DLD1 (cell line): Measurements from ENCODE around the gene POLD2.

Experiments used
- in situ Hi-C: cut with HindIII; loops from 2 replicates; pipeline ENCODE4 v1.10.0; 2017; ENCODE audit warnings: low sequenced_read_pairs

Gene POLD2

GRCh38 chr7:44103566-44103922, 19.8 kb downstream of the POLD2 start:
- in situ Hi-C loops: no loop called here

DNA sequence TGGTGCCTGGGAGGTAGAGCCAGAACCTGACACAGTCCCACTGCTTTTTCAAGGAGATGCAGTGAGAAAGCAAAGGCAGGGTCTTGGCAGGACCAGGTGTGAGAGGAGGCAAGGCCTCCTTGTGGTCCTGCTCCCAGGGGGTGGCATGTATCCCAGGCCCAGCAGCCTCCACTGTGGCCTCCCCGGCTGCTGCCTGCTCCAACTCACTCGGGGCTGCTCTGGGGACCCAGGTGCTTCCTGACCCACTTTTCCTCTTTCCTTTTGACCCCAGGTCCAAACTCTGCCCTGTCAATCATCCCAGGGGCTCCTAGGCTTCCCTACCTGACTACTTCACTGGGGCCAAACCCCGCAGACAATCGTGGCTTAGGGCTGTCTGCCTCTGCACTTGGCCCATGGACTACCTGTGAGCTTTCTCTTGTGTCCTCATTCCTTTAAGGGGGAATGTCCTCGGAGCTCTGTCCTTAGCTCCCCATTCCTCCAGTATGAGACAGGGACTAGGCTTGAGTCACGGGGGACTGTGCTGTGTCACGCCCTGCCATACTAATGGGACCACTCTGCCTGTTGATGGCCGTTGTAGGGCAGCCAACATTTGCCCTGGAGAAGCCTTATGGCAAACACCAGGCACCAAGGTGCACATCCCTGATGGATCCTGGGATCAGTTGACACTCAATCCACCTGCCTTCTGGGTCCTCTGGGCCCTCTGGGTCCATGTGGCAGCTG, 20.3 kb downstream of the POLD2 start:
- in situ Hi-C loops: no loop called here

DNA sequence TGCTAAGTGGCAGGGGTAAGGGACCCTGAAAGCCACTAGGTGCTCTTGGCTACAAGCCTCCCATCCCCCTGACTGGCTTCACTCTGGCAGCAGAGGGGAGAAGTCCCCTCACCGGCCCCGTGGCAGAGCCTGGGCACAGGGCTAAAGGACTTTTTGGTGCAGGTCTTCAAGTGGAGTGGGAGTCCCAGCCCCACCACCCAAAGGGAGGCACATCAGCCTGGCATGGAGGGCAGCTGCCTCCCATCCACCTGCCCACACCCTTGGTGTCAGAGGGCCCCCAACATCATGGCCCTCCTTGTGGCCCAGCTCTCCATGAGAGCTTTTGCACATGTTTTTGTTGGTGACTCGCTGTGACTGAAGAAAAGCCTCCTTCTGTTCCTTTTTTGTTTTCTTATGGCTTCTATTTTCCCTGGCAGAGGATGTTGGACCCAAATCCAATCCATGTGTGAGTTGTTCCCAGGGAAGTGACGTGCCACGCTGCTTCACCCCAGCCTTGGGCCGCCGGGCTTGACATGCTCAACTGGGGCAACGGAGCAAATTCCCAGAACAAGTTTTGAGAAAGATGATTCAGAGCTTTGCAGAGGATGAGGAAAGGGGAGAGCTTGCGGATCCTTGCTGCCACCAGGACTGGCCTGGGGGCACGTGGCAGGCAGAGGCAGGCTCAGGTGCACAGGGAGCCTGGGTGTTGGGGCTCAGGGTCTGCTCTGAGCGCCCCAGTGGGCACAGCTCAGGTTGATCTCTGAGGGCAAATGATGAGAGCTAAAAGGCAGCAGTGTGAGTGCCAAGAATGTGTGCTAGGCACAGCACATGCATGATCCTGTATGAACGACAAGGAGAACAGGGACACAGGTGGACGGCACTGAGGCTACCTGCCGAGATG, 21.1 kb downstream of the POLD2 start:
- in situ Hi-C loops: no loop called here

- in situ Hi-C loops: no loop called here
These were observed 21.9 kb downstream of the POLD2 start for GRCh38 chr7:44101303-44101965.

- in situ Hi-C loops: no loop called here
These were observed 22.7 kb downstream of the POLD2 start for GRCh38 chr7:44100458-44101302.

DNA sequence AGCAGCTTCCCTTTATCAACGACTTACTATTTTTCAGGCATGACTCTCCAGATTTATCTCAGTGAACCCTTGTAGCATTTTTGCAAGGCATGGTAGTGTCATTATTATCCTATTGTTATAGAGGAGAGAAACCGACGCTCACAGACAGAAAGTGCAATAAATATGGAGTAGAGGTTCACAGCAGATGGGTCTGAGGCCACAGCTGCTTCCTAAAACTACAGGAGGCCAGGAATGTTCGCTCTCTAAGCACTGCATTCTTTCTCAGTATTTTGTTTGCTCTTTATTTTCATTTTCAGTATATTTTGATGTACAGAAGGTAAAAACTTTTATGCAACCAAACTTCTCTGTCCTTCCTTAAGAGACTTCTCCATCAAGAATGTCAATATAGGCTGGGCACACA, 23.7 kb downstream of the POLD2 start:
- in situ Hi-C loops: no loop called here

GRCh38 chr7:44098092-44099068, 25.0 kb downstream of the POLD2 start:
- in situ Hi-C loops: no loop called here

- in situ Hi-C loops: no loop called here
These were observed 26.1 kb downstream of the POLD2 start for GRCh38 chr7:44097064-44097932.

- in situ Hi-C loops: no loop called here
These were observed 26.9 kb downstream of the POLD2 start for GRCh38 chr7:44096326-44096881.

GRCh38 chr7:44095781-44096180, 27.6 kb downstream of the POLD2 start:
- in situ Hi-C loops: no loop called here

DNA sequence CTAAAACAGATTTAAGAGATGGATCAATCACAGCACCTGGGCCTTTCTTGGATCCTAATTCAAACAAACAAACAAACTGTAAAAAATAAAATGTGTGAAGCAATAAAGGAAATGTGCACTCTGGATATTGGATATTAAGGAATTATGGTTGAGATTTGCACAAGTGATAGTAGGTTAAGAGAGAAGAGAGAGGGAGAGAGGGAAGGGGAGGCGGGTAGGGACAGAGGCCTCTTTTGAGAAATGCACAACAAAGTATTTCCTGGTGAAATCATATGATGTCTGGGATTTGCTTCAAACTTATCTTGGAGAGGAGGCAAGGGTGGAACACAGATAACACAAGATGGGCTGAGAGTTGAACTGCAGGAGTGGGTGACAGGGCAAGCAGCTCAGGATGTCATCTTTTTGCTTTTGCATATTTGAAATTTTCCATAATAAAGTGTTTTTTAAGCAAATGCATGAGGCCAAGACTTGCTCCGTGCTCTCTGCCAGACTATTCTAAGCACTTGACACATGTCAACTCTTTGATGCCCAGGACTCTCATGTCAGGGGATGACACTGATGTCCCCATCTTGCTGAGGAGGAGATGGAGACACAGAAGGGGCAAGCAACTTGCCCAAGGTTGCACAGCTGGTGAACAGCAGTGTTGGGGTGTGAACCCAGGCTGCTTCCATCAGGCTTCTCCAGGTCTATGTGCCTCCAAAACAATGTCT, 28.3 kb downstream of the POLD2 start:
- in situ Hi-C loops: no loop called here

- in situ Hi-C loops: no loop called here
These were observed 29.0 kb downstream of the POLD2 start for GRCh38 chr7:44094365-44094764.

DNA sequence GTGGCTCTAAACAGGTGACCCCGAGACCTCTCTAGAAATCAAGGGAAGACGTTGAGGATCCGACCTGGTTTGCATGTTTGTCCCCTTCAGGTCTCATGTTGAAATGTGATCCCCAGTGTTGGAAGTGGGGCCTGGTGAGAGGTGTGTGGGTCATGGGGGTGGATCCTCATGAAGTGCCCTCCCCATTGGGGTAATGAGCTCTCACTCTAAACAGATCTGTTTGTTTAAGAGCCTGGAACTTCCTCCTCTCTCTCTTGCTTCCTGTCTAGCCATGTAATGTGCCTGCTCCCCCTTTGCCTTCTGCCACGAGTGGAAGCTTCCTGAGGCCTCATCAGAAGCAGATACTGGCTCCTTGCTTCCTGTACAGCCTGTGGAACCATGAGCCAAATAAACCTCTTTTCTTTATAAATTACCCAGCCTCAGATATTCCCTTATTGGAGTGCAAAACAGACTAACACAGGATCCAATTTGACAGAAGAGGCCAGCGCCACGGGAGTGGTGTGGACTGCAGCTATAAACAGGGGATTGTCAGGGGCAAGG, 30.2 kb downstream of the POLD2 start:
- in situ Hi-C loops: no loop called here

- in situ Hi-C loops: no loop called here
These were observed 35.2 kb downstream of the POLD2 start for GRCh38 chr7:44087911-44088838.

DNA sequence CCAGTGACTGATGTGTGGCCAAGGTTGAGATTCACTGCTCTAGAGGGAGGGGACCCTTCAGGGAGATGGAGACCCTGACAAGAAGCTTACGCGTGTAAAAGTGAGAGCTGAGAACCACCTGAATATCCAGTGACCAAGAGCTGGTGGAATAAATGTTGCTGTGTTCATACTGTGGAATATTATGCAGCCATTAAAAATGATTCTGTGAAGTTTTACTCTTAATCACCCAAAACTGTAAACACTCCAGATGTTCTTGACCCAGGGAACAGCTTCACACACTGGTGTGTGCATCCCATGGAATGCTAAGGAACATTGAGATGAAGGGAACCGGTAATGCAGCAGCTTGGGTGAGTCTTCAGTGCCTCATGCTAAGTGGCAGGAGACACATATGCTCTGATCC, 36.7 kb downstream of the POLD2 start:
- in situ Hi-C loops: no loop called here

- in situ Hi-C loops: no loop called here
These were observed 37.8 kb downstream of the POLD2 start for GRCh38 chr7:44085546-44085945.
